Esophagus muscularis mucosa (tissue), 4 donors: Measurements from ENCODE around the gene PTMS. TPM values are rescaled to one million over a fixed set of nuclear protein-coding genes. Genes with fewer than 3 reads are reported as not detected.

Source experiments
- DNase-seq: peaks from one replicate; pipeline ENCODE4 v3.0.0-alpha.2; 2017; ENCODE audit errors: extremely low spot score
- H3K27ac ChIP-seq, 4 donors: fragments of 200-600 bp; sonication (generic); replicated peaks in 1 of 4; 1 replicate in 3 of 4; 2 replicates in 1 of 4; pipeline ENCODE4 v1.5.1; 2016 to 2019; ENCODE audit warnings: mild to moderate bottlenecking in 1 of 4
- H3K27me3 ChIP-seq, 4 donors: fragments of 200-600 bp; sonication (generic); one replicate each; pipeline versions ENCODE4 v1.5.1 to v1.6.0; 2016 to 2019
- H3K36me3 ChIP-seq, 4 donors: fragments of 200-600 bp; sonication (generic); one replicate each; pipeline ENCODE4 v1.5.1; 2016 to 2019
- H3K4me1 ChIP-seq, 4 donors: fragments of 200-600 bp; sonication (generic); one replicate each; pipeline ENCODE4 v1.5.1; 2016 to 2019
- H3K4me3 ChIP-seq, 4 donors: fragments of 200-600 bp; sonication (generic); 1 replicate in 2 of 4; 2 replicates in 2 of 4; pipeline ENCODE4 v1.5.1; 2016 to 2019; ENCODE audit warnings: mild to moderate bottlenecking in 4 of 4, moderate library complexity in 1 of 4
- H3K9me3 ChIP-seq, 4 donors: fragments of 200-600 bp; sonication (generic); 1 replicate in 3 of 4; 2 replicates in 1 of 4; pipeline ENCODE4 v1.5.1; 2016 to 2019
- EP300 ChIP-seq: sonication (generic); formaldehyde crosslinking; IDR thresholded peaks from one replicate; pipeline ENCODE4 v1.6.1; 2017; ENCODE audit warnings: antibody characterized with exemption
- POLR2A ChIP-seq: fragments of 450-650 bp; IDR thresholded peaks from one replicate; pipeline ENCODE4 v1.6.1; 2017; ENCODE audit warnings: antibody characterized with exemption, moderate library complexity, mild to moderate bottlenecking, low read depth
- POLR2AphosphoS5 ChIP-seq, 2 donors: sonication (generic); formaldehyde crosslinking; IDR thresholded peaks; one replicate each; pipeline ENCODE4 v1.6.1; 2017; ENCODE audit warnings: antibody characterized with exemption in 2 of 2
- WGBS: methylation state at CpG from one replicate; pipeline ENCODE4 v1.1.5; 2018; 5-methylcytosine and 5-hydroxymethylcytosine counted together
- intact Hi-C: fragments of 100-400 bp; cut with DNase I; formaldehyde crosslinking; loops from one replicate; pipeline ENCODE4 v1.15.1; 2023
- total RNA-seq, 4 donors: library from RNA; depleted of rRNA; stranded (reverse); fragments of >200 nt; gene quantifications; one replicate each; pipeline versions ENCODE4 v1.1.0 to v1.2.1, GENCODE V29; 2016
- TF ChIP-seq, protein P1 (sequence below), 3 experiments: fragments of 200-600 bp in 2 of 3; fragments of 450-650 bp in 1 of 3; sonication (generic) in 2 of 3; IDR thresholded peaks; one replicate each; pipeline ENCODE4 v1.5.1; 2017 to 2019; ENCODE audit warnings: antibody characterized with exemption in 3 of 3, mild to moderate bottlenecking in 2 of 3, moderate library complexity in 1 of 3

The PTMS gene
- total RNA-seq, 4 donors from 2014 or later, result 256 to 419 (median 338) TPM

- peak overlapping the region; percentile 40 to 93 (median 61) for H3K4me3 ChIP-seq
- no peak for TF ChIP-seq POLR2AphosphoS5 (IDR thresholded peaks at IDR 0.05)
- TF ChIP-seq, protein P1, sequence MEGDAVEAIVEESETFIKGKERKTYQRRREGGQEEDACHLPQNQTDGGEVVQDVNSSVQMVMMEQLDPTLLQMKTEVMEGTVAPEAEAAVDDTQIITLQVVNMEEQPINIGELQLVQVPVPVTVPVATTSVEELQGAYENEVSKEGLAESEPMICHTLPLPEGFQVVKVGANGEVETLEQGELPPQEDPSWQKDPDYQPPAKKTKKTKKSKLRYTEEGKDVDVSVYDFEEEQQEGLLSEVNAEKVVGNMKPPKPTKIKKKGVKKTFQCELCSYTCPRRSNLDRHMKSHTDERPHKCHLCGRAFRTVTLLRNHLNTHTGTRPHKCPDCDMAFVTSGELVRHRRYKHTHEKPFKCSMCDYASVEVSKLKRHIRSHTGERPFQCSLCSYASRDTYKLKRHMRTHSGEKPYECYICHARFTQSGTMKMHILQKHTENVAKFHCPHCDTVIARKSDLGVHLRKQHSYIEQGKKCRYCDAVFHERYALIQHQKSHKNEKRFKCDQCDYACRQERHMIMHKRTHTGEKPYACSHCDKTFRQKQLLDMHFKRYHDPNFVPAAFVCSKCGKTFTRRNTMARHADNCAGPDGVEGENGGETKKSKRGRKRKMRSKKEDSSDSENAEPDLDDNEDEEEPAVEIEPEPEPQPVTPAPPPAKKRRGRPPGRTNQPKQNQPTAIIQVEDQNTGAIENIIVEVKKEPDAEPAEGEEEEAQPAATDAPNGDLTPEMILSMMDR (IDR thresholded peaks at IDR 0.05), result no peak
- no peak for TF ChIP-seq EP300
- no peak for TF ChIP-seq POLR2A
- DNase-seq, result no peak
Observed at GRCh38 chr12:6763380-6763779, 2.8 kb upstream of the PTMS start.

DNA sequence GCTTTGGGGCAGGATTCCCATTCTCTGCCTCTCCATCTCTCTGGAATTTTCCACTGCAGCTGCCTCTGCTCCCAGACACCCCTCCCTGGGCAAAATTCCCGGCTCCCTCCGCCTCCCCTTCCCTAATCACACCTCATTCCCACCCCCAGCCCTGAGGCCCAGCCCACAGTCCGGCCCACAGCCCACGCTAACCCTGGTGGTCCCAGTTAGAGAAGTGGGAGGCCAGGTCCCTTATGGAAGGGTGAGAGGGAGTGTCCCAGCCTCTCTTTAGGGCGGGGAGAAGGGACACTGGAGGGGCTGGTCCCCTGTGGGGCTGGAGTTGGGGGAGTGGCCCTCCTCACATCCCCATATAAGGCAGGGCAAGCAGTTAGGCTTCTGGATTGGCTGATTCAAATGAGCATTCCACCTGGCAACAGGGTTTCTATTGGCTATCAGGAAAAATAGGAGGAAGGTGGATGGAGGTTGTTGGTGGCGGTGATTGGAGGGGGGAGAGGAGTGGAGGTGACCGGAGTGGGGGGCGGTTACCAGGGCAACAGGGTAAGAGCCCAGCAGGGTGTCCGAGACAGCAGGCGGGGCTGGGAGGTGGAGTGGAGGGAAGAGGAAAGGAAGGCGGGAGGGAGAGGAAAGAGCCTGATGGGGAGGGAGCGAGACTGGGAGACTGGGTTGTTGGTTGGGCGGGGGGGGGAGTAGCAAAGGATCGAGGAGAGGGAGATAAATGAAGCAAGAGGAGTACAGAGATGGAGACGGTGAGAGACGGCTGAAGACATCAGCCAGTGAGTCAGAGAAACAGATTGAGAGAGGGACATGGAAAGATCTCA, 1.9 kb upstream of the PTMS start:
- Histone ChIP-seq H3K27ac (peak overlapping the region; percentile 95 to 100 (median 96)), H3K27me3 (no peaks in the 10 kb centered on the region), H3K36me3 (peaks cover 0 to under 1% (median 0%) of the 10 kb centered on the region in 4 donors), H3K4me3 (peak overlapping the region; percentile 40 to 93 (median 61)), H3K4me1 (peaks cover 46 to 54% (median 50%) of the 10 kb centered on the region in 4 donors), H3K9me3 (no peaks in the 10 kb centered on the region)
- DNase-seq, result peak; percentile 98
- intact Hi-C loops, result no loop called here
- under 1% methylated on average over 16 of the region's 16 CpGs for WGBS
- TF ChIP-seq EP300, result no peak
- TF ChIP-seq POLR2AphosphoS5 (IDR thresholded peaks at IDR 0.05), result peak; percentile 77 to 85
- TF ChIP-seq, protein P1 (IDR thresholded peaks at IDR 0.05), result no peak

More at GRCh38 chr12:6763380-6763779, 2.8 kb upstream of the PTMS start:
- Histone ChIP-seq H3K4me1 (peaks cover 37 to 46% (median 41%) of the 10 kb centered on the region in 4 donors), H3K27me3 (no peaks in the 10 kb centered on the region), H3K9me3 (no peaks in the 10 kb centered on the region), H3K36me3 (no peaks in the 10 kb centered on the region), H3K27ac (peak overlapping the region; percentile 95 to 100 (median 96))
- 61% methylated on average over 4 of the region's 4 CpGs for WGBS
- intact Hi-C loops, result no loop called here

DNA sequence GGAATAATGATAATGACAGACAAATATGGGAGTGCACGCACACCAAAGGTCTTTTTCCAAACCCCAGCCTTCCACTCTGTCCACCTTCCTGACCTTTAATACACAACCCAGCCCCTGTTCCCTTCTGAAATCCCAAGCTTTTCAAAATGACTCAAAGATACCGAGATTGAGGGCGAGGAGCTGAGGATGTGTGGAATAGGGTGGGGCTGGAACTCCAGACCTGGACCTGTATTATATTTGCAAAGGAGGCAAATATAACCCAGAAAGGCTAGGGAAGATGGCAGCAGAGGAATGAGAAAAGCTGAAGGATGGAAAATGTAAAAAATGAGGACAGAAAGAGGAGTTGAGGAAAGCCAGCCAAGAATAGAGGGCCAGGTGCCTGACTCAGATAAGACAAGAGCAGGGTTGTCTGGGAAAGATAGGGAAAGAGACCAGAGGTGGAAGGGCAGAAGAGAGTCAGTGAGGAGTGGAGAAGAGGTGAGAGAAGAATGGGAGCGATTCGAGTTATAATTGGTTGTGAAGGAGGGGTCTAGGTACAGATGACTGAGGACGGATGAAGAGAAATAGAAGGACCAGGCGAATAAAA, 1.0 kb upstream of the PTMS start:
- Histone ChIP-seq H3K9me3 (no peaks in the 10 kb centered on the region), H3K4me1 (peaks cover 47 to 63% (median 59%) of the 10 kb centered on the region in 4 donors), H3K4me3 (peak overlapping the region; percentile 63 to 93 (median 78)), H3K27ac (peak overlapping the region; percentile 95 to 100 (median 96)), H3K27me3 (no peaks in the 10 kb centered on the region), H3K36me3 (peaks cover 6 to 10% (median 9%) of the 10 kb centered on the region in 4 donors)
- 33% methylated on average over 7 of the region's 7 CpGs for WGBS
- intact Hi-C loops, result no loop called here
- TF ChIP-seq POLR2AphosphoS5 (IDR thresholded peaks at IDR 0.05) (no peak), POLR2A (no peak)
- DNase-seq, result no peak

GRCh38 chr12:6766651-6767349, 637 bp downstream of the PTMS start:
- peak overlapping the region; percentile 63 to 93 (median 78) for H3K4me3 ChIP-seq
- TF ChIP-seq, protein P1 (IDR thresholded peaks at IDR 0.05), result peak; percentile 78 to 89 (median 79)
- no peak for TF ChIP-seq EP300
- TF ChIP-seq POLR2AphosphoS5 (IDR thresholded peaks at IDR 0.05), result peak; percentile 59 to 60
- peak; percentile 8 for TF ChIP-seq POLR2A
- 1% methylated on average over 43 of the region's 88 CpGs for WGBS

More at GRCh38 chr12:6766651-6767349, 637 bp downstream of the PTMS start:
- peak overlapping the region; percentile 95 to 100 (median 96) for H3K27ac ChIP-seq
- peaks cover 12 to 25% (median 21%) of the 10 kb centered on the region in 4 donors for H3K36me3 ChIP-seq
- H3K27me3 ChIP-seq, result no peaks in the 10 kb centered on the region
- no peak for DNase-seq
- intact Hi-C loops, result loop anchor here (1.0 kb wide), 1 partner anchor 13 kb away; the partner anchor contains the start of gene MLF2
- no peaks in the 10 kb centered on the region for H3K9me3 ChIP-seq
- H3K4me1 ChIP-seq, result peaks cover 54 to 80% (median 75%) of the 10 kb centered on the region in 4 donors
